RWPE1 (cell line): ENCODE measurements around the gene TBC1D16.

ENCODE experiments used
- CTCF ChIA-PET: fragments of 350-600 bp; sonication (Branson Sonifier 250); formaldehyde crosslinking; extraction: SDS; loops from one replicate; lab custom pipeline; 2021; lab: Yijun Ruan, JAX
- POLR2A ChIA-PET: fragments of 400-600 bp; formaldehyde crosslinking; extraction: SDS; loops from one replicate; lab custom pipeline; 2020; ENCODE audit warnings: antibody characterized with exemption; ENCODE audit not compliant: low non-redundant PET; lab: Yijun Ruan, JAX
- DNase-seq: peaks from one replicate; pipeline ENCODE4 v3.0.0; 2012; ENCODE audit warnings: low spot score
- H3K27ac ChIP-seq: fragments of 450-650 bp; 2 replicates; pipeline ENCODE4 v1.5.1; 2017
- CTCF ChIP-seq: fragments of 450-650 bp; conservative IDR thresholded peaks from 2 replicates; pipeline ENCODE4 v1.5.1; 2017; ENCODE audit warnings: low read depth, mild to moderate bottlenecking

The TBC1D16 gene

GRCh38 chr17:79975498-79976134 lies 60.1 kb downstream of the TBC1D16 start:
- CTCF ChIA-PET: interaction anchor here (0.7 kb wide), 1 partner anchor 21 kb away, joined by 3 read pairs; no protein-coding TSS in a partner anchor
- TF ChIP-seq CTCF: no peak
- H3K27ac ChIP-seq: no peak overlapping the region
- DNase-seq: no peak
- POLR2A ChIA-PET: no interaction called here

- peak; percentile 12; the same call in 1 of the 2 replicates for TF ChIP-seq CTCF
- no peak for DNase-seq
- no peak overlapping the region for H3K27ac ChIP-seq
- CTCF ChIA-PET: interaction anchor here (0.7 kb wide), 2 partner anchors 13 to 22 kb away, joined by 3 read pairs; no protein-coding TSS in a partner anchor
- POLR2A ChIA-PET: no interaction called here
Measured at GRCh38 chr17:79974566-79975497, 60.8 kb downstream of the TBC1D16 start.

GRCh38 chr17:79971651-79972050 lies 64.0 kb downstream of the TBC1D16 start:
- CTCF ChIA-PET: no interaction called here
- H3K27ac ChIP-seq: no peak overlapping the region
- DNase-seq: no peak
- no peak for TF ChIP-seq CTCF
- POLR2A ChIA-PET: no interaction called here

DNA sequence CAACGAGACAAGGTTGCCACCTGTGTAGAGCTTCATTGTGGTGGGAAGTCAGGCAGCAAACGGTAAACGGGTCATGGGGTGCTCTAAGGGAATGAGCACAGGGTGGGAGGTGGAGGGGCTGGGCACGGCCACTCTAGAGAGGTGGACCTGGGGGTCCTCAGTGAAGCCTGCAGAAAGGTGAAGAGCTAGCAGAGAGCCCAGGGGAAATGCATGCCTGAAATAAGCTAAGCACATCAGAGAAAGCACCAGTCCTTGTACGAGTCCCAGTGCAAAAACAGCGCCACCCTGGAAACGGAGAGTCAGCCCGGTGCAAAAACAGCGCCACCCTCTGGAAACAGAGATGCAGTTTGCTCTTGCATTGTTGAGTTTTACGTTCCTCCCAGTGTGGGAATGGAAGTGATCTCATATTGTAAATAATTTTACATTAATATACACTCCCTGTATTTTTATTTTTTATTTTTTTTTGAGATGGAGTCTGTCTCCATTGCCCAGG lies 65.0 kb downstream of the TBC1D16 start:
- CTCF ChIA-PET: interaction anchor here (0.9 kb wide), 1 partner anchor 47 kb away, joined by 3 read pairs; no protein-coding TSS in a partner anchor
- no peak overlapping the region for H3K27ac ChIP-seq
- DNase-seq: no peak
- POLR2A ChIA-PET: no interaction called here
- peak; percentile 11; the same call in 1 of the 2 replicates for TF ChIP-seq CTCF

GRCh38 chr17:79969906-79970305 lies 65.8 kb downstream of the TBC1D16 start:
- POLR2A ChIA-PET: no interaction called here

More at GRCh38 chr17:79969906-79970305, 65.8 kb downstream of the TBC1D16 start:
- CTCF ChIA-PET: interaction anchor here (0.9 kb wide), 1 partner anchor 46 kb away, joined by 3 read pairs; no protein-coding TSS in a partner anchor
- DNase-seq: no peak
- TF ChIP-seq CTCF: no peak
- no peak overlapping the region for H3K27ac ChIP-seq
